ENCODE data around the gene SLCO2B1. TPM values are rescaled to one million over a fixed set of nuclear protein-coding genes. Genes with fewer than 3 reads are reported as not detected.

The SLCO2B1 gene
- total RNA-seq, 1 donor from 2014 or later = 0.54 TPM

- TF ChIP-seq CTCF (IDR thresholded peaks at IDR 0.05) = no peak
- Mint-ChIP-seq H3K36me3 (ENCODE audit: unreplicated experiment) (no peaks in the 10 kb centered on the region), H3K4me1 (ENCODE audit: unreplicated experiment) (no peaks in the 10 kb centered on the region), H3K9me3 (ENCODE audit: unreplicated experiment) (no peaks in the 10 kb centered on the region), H3K4me3 (ENCODE audit: unreplicated experiment) (no peak overlapping the region), H3K27me3 (ENCODE audit: unreplicated experiment) (peaks cover 23% of the 10 kb centered on the region), H3K27ac (ENCODE audit: unreplicated experiment) (no peak overlapping the region)
- no peak for DNase-seq (ENCODE audit: extremely low spot score, unreplicated experiment)
These were observed 38.2 kb downstream of the SLCO2B1 start for GRCh38 chr11:75189108-75189507.

- Mint-ChIP-seq H3K9me3 (ENCODE audit: unreplicated experiment) (no peaks in the 10 kb centered on the region), H3K4me3 (ENCODE audit: unreplicated experiment) (no peak overlapping the region), H3K27me3 (ENCODE audit: unreplicated experiment) (peaks cover 23% of the 10 kb centered on the region), H3K4me1 (ENCODE audit: unreplicated experiment) (no peaks in the 10 kb centered on the region), H3K27ac (ENCODE audit: unreplicated experiment) (no peak overlapping the region), H3K36me3 (ENCODE audit: unreplicated experiment) (no peaks in the 10 kb centered on the region)
- TF ChIP-seq CTCF (IDR thresholded peaks at IDR 0.05) = no peak
- no peak for DNase-seq (ENCODE audit: extremely low spot score, unreplicated experiment)
These were observed 39.0 kb downstream of the SLCO2B1 start for GRCh38 chr11:75189911-75190310.

GRCh38 chr11:75190652-75191329 is 39.9 kb downstream of the SLCO2B1 start:
- no peak overlapping the region for H3K27ac Mint-ChIP-seq (ENCODE audit: unreplicated experiment)
- no peaks in the 10 kb centered on the region for H3K4me1 Mint-ChIP-seq (ENCODE audit: unreplicated experiment)
- H3K9me3 Mint-ChIP-seq (ENCODE audit: unreplicated experiment) = no peaks in the 10 kb centered on the region
- no peak for TF ChIP-seq CTCF (IDR thresholded peaks at IDR 0.05)
- H3K36me3 Mint-ChIP-seq (ENCODE audit: unreplicated experiment) = no peaks in the 10 kb centered on the region
- no peak for DNase-seq (ENCODE audit: extremely low spot score, unreplicated experiment)
- no peak overlapping the region for H3K4me3 Mint-ChIP-seq (ENCODE audit: unreplicated experiment)
- H3K27me3 Mint-ChIP-seq (ENCODE audit: unreplicated experiment) = peaks cover 18% of the 10 kb centered on the region

- H3K4me3 Mint-ChIP-seq (ENCODE audit: unreplicated experiment) = no peak overlapping the region
- H3K36me3 Mint-ChIP-seq (ENCODE audit: unreplicated experiment) = no peaks in the 10 kb centered on the region
- no peaks in the 10 kb centered on the region for H3K9me3 Mint-ChIP-seq (ENCODE audit: unreplicated experiment)
- peaks cover 15% of the 10 kb centered on the region for H3K27me3 Mint-ChIP-seq (ENCODE audit: unreplicated experiment)
- no peak overlapping the region for H3K27ac Mint-ChIP-seq (ENCODE audit: unreplicated experiment)
- TF ChIP-seq CTCF (IDR thresholded peaks at IDR 0.05) = no peak
- DNase-seq (ENCODE audit: extremely low spot score, unreplicated experiment) = no peak
- H3K4me1 Mint-ChIP-seq (ENCODE audit: unreplicated experiment) = no peaks in the 10 kb centered on the region
These were observed 40.4 kb downstream of the SLCO2B1 start for GRCh38 chr11:75191330-75191717.

GRCh38 chr11:75193271-75193670 is 42.4 kb downstream of the SLCO2B1 start:
- Mint-ChIP-seq H3K9me3 (ENCODE audit: unreplicated experiment) (no peaks in the 10 kb centered on the region), H3K27ac (ENCODE audit: unreplicated experiment) (no peak overlapping the region), H3K4me3 (ENCODE audit: unreplicated experiment) (no peak overlapping the region), H3K4me1 (ENCODE audit: unreplicated experiment) (no peaks in the 10 kb centered on the region), H3K36me3 (ENCODE audit: unreplicated experiment) (no peaks in the 10 kb centered on the region), H3K27me3 (ENCODE audit: unreplicated experiment) (peaks cover 15% of the 10 kb centered on the region)
- DNase-seq (ENCODE audit: extremely low spot score, unreplicated experiment) = no peak
- TF ChIP-seq CTCF (IDR thresholded peaks at IDR 0.05) = no peak
